Measurements from ENCODE around the gene TMUB1.

DNA sequence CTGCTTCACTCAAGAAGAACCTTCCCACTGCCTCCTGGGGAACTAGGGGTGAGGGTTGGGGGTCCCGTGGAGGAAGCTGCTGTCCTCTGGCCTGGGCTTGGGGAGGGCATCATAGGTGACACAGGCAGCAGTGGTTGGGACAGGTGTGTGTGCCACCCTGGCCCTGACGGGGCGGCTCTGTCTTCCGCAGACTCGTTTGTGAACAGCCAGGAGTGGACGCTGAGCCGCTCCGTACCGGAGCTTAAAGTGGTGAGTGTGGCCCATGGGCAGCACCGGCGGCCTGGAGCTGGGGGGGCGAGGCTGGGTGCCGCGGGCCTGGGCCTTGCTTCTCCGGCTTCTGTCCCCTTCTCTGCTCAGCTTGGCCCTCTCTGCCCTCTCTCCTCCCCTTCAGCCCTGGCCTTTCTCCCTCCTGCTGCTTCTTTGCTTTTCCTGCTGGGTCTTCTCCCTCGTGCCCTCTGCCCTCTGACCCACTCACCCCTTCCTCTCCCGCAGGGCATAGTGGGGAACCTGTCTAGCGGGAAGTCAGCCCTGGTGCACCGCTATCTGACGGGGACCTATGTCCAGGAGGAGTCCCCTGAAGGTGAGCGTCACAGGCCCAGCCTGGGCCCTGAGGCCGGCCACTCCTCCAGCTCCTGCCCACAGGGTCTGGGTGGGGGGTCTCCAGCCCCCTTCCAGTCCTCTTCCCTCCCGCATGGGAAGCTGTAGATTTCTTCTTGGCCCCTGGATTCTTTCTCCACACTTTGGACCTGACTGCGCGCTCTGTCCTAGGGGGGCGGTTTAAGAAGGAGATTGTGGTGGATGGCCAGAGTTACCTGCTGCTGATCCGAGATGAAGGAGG is 33.5 kb upstream of the TMUB1 start:
- TF ChIP-seq, protein P1, sequence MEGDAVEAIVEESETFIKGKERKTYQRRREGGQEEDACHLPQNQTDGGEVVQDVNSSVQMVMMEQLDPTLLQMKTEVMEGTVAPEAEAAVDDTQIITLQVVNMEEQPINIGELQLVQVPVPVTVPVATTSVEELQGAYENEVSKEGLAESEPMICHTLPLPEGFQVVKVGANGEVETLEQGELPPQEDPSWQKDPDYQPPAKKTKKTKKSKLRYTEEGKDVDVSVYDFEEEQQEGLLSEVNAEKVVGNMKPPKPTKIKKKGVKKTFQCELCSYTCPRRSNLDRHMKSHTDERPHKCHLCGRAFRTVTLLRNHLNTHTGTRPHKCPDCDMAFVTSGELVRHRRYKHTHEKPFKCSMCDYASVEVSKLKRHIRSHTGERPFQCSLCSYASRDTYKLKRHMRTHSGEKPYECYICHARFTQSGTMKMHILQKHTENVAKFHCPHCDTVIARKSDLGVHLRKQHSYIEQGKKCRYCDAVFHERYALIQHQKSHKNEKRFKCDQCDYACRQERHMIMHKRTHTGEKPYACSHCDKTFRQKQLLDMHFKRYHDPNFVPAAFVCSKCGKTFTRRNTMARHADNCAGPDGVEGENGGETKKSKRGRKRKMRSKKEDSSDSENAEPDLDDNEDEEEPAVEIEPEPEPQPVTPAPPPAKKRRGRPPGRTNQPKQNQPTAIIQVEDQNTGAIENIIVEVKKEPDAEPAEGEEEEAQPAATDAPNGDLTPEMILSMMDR (IDR thresholded peaks at IDR 0.05) = no peak
- no peak for TF ChIP-seq EZH2 (IDR thresholded peaks at IDR 0.05; ENCODE audit: borderline replicate concordance, insufficient read depth, low read depth, low read length, poor library complexity, severe bottlenecking)

All from B cell (primary cell).